HepG2 (cell line): Measurements from ENCODE around the gene CCRL2. TPM values are rescaled to one million over a fixed set of nuclear protein-coding genes. Genes with fewer than 3 reads are reported as not detected.
"Not testable (repeated sequence)": the region's sequence is repeated elsewhere in the genome, so short reads cannot be mapped to it uniquely, and the experiment has no call there.

Source experiments
- ATAC-seq: fragments of 200-7000 bp; cut with Tn5 transposase; 3 replicates; pipeline ENCODE4 v1.9.1; 2020; ENCODE audit warnings: mild to moderate bottlenecking, moderate library complexity
- BruUV-seq: library from RNA; stranded (reverse); fragments of 400-500 nt; replicated peaks from 2 replicates; lab custom pipeline; 2021; lab: Mats Ljungman, UMichigan
- CTCF ChIA-PET: fragments of 300-600 bp; formaldehyde crosslinking; extraction: SDS; loops from one replicate; lab custom pipeline; 2021; ENCODE audit warnings: low total read pairs, inconsistent platforms, low intra/inter-chr PET ratio; lab: Yijun Ruan, JAX
- POLR2A ChIA-PET: fragments of 350-600 bp; sonication (Branson Sonifier 250); formaldehyde crosslinking; loops from one replicate; lab custom pipeline; 2020; ENCODE audit warnings: antibody characterized with exemption, inconsistent platforms; lab: Yijun Ruan, JAX
- DNase-seq: peaks from one replicate; pipeline ENCODE4 v3.0.0-alpha.2; 2015; ENCODE audit warnings: low spot score
- FAIRE-seq: peaks from 3 replicates; lab custom pipeline; 2011; peaks lifted over from hg19 to GRCh38; lab: Jason Lieb, UNC
- H2AFZ ChIP-seq: one replicate; pipeline ENCODE4 v1.6.1; 2011; ENCODE audit warnings: low read length, inconsistent platforms
- H3K27ac ChIP-seq: fragments of 300-600 bp; 3 replicates; pipeline ENCODE4 v1.8.0; 2011; ENCODE audit warnings: mixed run types, mild to moderate bottlenecking, mixed read lengths, low read length, inconsistent platforms; ENCODE audit not compliant: insufficient read depth; ENCODE audit errors: extremely low read length
- H3K27me3 ChIP-seq, 2 experiments: fragments of 200-600 bp in 1 of 2; 2 replicates in 1 of 2; 3 replicates in 1 of 2; pipeline versions ENCODE4 v1.6.0 to v1.8.0; 2011; ENCODE audit warnings: low read length in 2 of 2, mild to moderate bottlenecking in 2 of 2, moderate library complexity in 2 of 2, inconsistent platforms in 1 of 2; ENCODE audit not compliant: insufficient read depth in 2 of 2, control insufficient read depth in 1 of 2
- H3K36me3 ChIP-seq, 2 experiments: fragments of 200-600 bp in 1 of 2; replicated peaks in 1 of 2; 2 replicates in 1 of 2; 3 replicates in 1 of 2; pipeline versions ENCODE4 v1.5.1 to v1.8.0; 2011; ENCODE audit warnings: low read length in 2 of 2, inconsistent platforms in 1 of 2; ENCODE audit not compliant: insufficient read depth in 2 of 2, control insufficient read depth in 1 of 2
- H3K4me1 ChIP-seq: 2 replicates; pipeline ENCODE4 v1.5.1; 2012; ENCODE audit warnings: low read length, inconsistent platforms; ENCODE audit not compliant: insufficient read depth
- H3K4me2 ChIP-seq: 2 replicates; pipeline ENCODE4 v1.6.0; 2011; ENCODE audit warnings: low read depth, low read length, inconsistent platforms
- H3K4me3 ChIP-seq, 3 experiments: fragments of 200-600 bp in 1 of 3; sonication (generic), shearing (Covaris generic) in 1 of 3; replicated peaks in 1 of 3; 2 replicates each; pipeline ENCODE4 v1.5.1; 2011 to 2016; ENCODE audit warnings: low read length in 3 of 3, inconsistent platforms in 2 of 3, low read depth in 2 of 3, mild to moderate bottlenecking in 2 of 3, control low read depth in 1 of 3, mixed read lengths in 1 of 3; ENCODE audit not compliant: insufficient read depth in 1 of 3
- H3K79me2 ChIP-seq: one replicate; pipeline ENCODE4 v1.6.1; 2011; ENCODE audit warnings: low read length, inconsistent platforms; ENCODE audit not compliant: insufficient read depth
- H3K9ac ChIP-seq: 2 replicates; pipeline ENCODE4 v1.6.0; 2011; ENCODE audit warnings: mild to moderate bottlenecking, low read depth, low read length, inconsistent platforms; ENCODE audit not compliant: insufficient read depth
- H3K9me3 ChIP-seq: 2 replicates; pipeline ENCODE4 v1.5.1; 2012; ENCODE audit warnings: mild to moderate bottlenecking, low read length
- H4K20me1 ChIP-seq: 2 replicates; pipeline ENCODE4 v1.6.0; 2011; ENCODE audit warnings: inconsistent platforms, mild to moderate bottlenecking, low read length, moderate library complexity; ENCODE audit not compliant: insufficient read depth
- HOXA7 ChIP-seq: sonication (generic); formaldehyde crosslinking; IDR thresholded peaks from 2 replicates; pipeline ENCODE4 v1.8.1; 2022; ENCODE audit warnings: mild to moderate bottlenecking, missing genetic modification reagents, moderate library complexity
- MBD4 ChIP-seq: IDR thresholded peaks from 2 replicates; pipeline ENCODE4 v1.6.1; 2012; ENCODE audit warnings: low read length, inconsistent platforms, borderline replicate concordance
- RAD51 ChIP-seq: fragments of 450-650 bp; IDR thresholded peaks from 2 replicates; pipeline ENCODE4 v1.6.1; 2016; ENCODE audit warnings: borderline replicate concordance
- TRAFD1 ChIP-seq: sonication (generic); formaldehyde crosslinking; IDR thresholded peaks from 2 replicates; pipeline ENCODE4 v1.5.1; 2020; ENCODE audit warnings: missing genetic modification reagents, mild to moderate bottlenecking, borderline replicate concordance
- ZBED4 ChIP-seq: sonication (generic); formaldehyde crosslinking; IDR thresholded peaks from 2 replicates; pipeline ENCODE4 v1.4.0; 2020; ENCODE audit warnings: missing genetic modification reagents, borderline replicate concordance
- ZBTB1 ChIP-seq: sonication (generic); formaldehyde crosslinking; IDR thresholded peaks from 2 replicates; pipeline ENCODE4 v1.4.0; 2020; ENCODE audit warnings: missing genetic modification reagents, borderline replicate concordance
- ZNF17 ChIP-seq: sonication (generic); formaldehyde crosslinking; IDR thresholded peaks from 2 replicates; pipeline ENCODE4 v1.5.0; 2020; ENCODE audit warnings: mild to moderate bottlenecking, missing genetic modification reagents
- ZNF253 ChIP-seq: sonication (generic); formaldehyde crosslinking; IDR thresholded peaks from 2 replicates; pipeline ENCODE4 v1.8.0; 2022; ENCODE audit warnings: mild to moderate bottlenecking, missing genetic modification reagents, borderline replicate concordance
- WGBS: methylation state at CpG from one replicate; pipeline ENCODE4 v1.1.6; 2017; ENCODE audit warnings: low lambda C conversion rate; 5-methylcytosine and 5-hydroxymethylcytosine counted together
- in situ Hi-C: cut with HindIII; loops from 2 replicates; pipeline ENCODE4 v1.10.0; 2017; ENCODE audit warnings: low pct_unique_long_range_greater_than_20kb; ENCODE audit not compliant: extremely low pct_ligation_motif_present
- intact Hi-C: fragments of 100-400 bp; cut with micrococcal nuclease; formaldehyde crosslinking; loops from one replicate; pipeline ENCODE4 v1.10.0; 2022; ENCODE audit not compliant: unreplicated experiment
- polyA plus RNA-seq, 8 experiments: library from polyadenylated mRNA; depleted of rRNA in 3 of 8; stranded (reverse) in 7 of 8; unstranded in 1 of 8; fragments of >200 nt; fragmentation: Illumina TruSeq in 4 of 8; extraction: Trizol in 4 of 8; gene quantifications; 2 replicates each; pipeline versions ENCODE4 v1.2.1 to v1.2.3, GENCODE V29; 2011 to 2016; ENCODE audit warnings: low read depth in 4 of 8, missing spikeins in 1 of 8, mixed read lengths in 1 of 8; ENCODE audit not compliant: insufficient read depth in 1 of 8
- total RNA-seq, 5 experiments: library from RNA; depleted of rRNA; stranded (reverse); fragments of >200 nt; fragmentation: Illumina TruSeq; extraction: Trizol; gene quantifications; 2 replicates each; pipeline ENCODE4 v1.2.3, GENCODE V29; 2016; ENCODE audit warnings: low read depth in 1 of 5
- TF ChIP-seq, protein P1 (sequence below): sonication (generic); formaldehyde crosslinking; IDR thresholded peaks from 2 replicates; pipeline ENCODE4 v1.5.1; 2020; ENCODE audit warnings: missing genetic modification reagents, mild to moderate bottlenecking, borderline replicate concordance

The CCRL2 gene
- total and polyA plus RNA-seq, 2 of the 13 experiments (the other 11 are each of a cell fraction or from before 2014, with no cell fraction given) = not detected

DNA sequence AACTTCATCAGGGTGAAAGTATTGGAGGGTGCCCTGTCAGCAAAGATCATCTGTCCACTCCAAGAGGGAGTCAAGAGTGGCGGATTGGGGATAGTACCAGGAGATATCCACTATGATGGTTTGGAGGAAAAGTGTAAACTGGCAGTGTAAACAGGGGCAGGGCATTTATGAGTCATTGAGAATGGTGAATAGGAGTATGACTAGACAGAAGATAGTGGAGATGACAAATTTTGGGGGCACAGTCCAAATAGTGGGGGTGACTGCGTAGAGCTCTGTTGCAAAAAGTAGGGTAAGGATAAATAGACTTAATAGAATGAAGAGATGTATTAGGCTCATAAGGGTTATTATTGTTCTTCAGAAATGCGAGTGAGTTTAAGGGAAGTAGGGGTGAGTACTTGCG is 18.2 kb upstream of the CCRL2 start:
- H3K4me3 ChIP-seq, H3K9me3 ChIP-seq, ATAC-seq, H3K36me3 ChIP-seq, H3K79me2 ChIP-seq, DNase-seq, H2AFZ ChIP-seq, in situ Hi-C loops, CTCF ChIA-PET, intact Hi-C loops, H3K4me2 ChIP-seq, H3K27ac ChIP-seq, H3K4me1 ChIP-seq, BruUV-seq, H4K20me1 ChIP-seq, FAIRE-seq, POLR2A ChIA-PET, H3K9ac ChIP-seq: not testable (repeated sequence)
- H3K27me3 ChIP-seq = 0 out of 5 replicates have a peak, but pooled peaks cover 0 to 12% of the 10 kb centered on the region in 2 experiments
- 15% methylated on average over 4 of the region's 4 CpGs for WGBS

DNA sequence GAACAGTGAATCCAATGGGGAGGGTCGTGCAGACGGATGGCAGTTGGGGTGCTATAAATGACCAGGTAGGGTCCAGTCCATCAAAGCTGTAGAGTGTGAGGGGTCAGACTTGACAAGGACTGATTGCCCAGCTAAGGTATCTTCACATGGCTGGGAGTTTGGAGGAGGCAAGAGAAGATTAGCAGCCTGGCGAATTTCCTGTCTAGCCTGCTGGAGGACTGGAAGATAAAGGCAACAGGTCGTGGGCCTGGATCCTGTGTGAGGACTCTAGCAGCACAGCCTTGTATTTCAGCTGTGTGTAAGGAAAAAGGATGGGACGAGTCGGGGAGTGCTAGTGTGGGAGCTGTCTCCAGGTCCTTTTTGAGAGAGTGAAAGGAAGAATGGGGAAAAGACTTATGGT is 17.8 kb upstream of the CCRL2 start:
- intact Hi-C loops = no loop called here
- Histone ChIP-seq H3K79me2 (no peaks in the 10 kb centered on the region), H3K4me1 (no peaks in the 10 kb centered on the region), H3K9ac (no peak overlapping the region), H3K27ac (no peak overlapping the region), H4K20me1 (no peaks in the 10 kb centered on the region), H2AFZ (no peak overlapping the region), H3K4me3 (no peak overlapping the region), H3K36me3 (no peaks in the 10 kb centered on the region), H3K4me2 (no peak overlapping the region), H3K27me3 (0 out of 5 replicates have a peak, but pooled peaks cover 0 to 12% of the 10 kb centered on the region in 2 experiments), H3K9me3 (no peaks in the 10 kb centered on the region)
- BruUV-seq = no TSS peak
- WGBS = 4% methylated on average over 6 of the region's 6 CpGs
- DNase-seq (no peak), ATAC-seq (no peak), FAIRE-seq (no peak)
- ChIA-PET POLR2A (no interaction called here), CTCF (no interaction called here)
- in situ Hi-C loops = no loop called here
- TF ChIP-seq HOXA7 (no peak), ZNF17 (CRISPR knock-in tag) (no peak), ZNF253 (CRISPR knock-in tag) (no peak), TRAFD1 (no peak), ZBED4 (CRISPR knock-in tag) (no peak), RAD51 (no peak), MBD4 (no peak), ZBTB1 (CRISPR knock-in tag) (no peak)
- TF ChIP-seq, protein P1, sequence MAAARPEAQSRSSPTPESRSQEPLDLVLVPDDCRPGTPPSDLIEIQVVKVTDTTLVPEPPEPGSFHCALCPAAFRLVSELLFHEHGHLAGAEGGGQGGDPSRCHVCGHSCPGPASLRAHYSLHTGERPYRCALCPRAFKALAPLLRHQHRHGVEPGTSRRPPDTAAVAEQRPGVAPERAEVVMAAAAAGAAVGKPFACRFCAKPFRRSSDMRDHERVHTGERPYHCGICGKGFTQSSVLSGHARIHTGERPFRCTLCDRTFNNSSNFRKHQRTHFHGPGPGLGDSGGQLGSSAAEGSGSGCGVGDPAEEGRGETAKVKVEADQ = no peak
